Measurements from ENCODE around the gene TEX54. TPM values are rescaled to one million over a fixed set of nuclear protein-coding genes. Genes with fewer than 3 reads are reported as not detected.

TEX54 gene
- total and polyA plus RNA-seq, 8 donors: not detected

GRCh38 chr11:62796281-62796680 is 36.4 kb downstream of the TEX54 start:
- Histone ChIP-seq H3K9me3 (no peaks in the 10 kb centered on the region), H3K4me1 (peaks cover 9 to 18% (median 15%) of the 10 kb centered on the region in 4 donors), H3K27ac (peak overlapping the region in 1 of 5 donors; percentile 2), H3K4me3 (no peak overlapping the region), H3K27me3 (no peaks in the 10 kb centered on the region), H3K36me3 (peaks cover 75 to 92% (median 92%) of the 10 kb centered on the region in 4 donors)
- TF ChIP-seq EP300 (IDR thresholded peaks at IDR 0.05): no peak
- no peak for TF ChIP-seq POLR2AphosphoS5 (IDR thresholded peaks at IDR 0.05)
- TF ChIP-seq POLR2A (IDR thresholded peaks at IDR 0.05): no peak
- TF ChIP-seq CTCF (IDR thresholded peaks at IDR 0.05): no peak
- intact Hi-C loops (cut with DNase I; ENCODE audit: low total_unique reads): loop anchor here (10.0 kb wide), 1 partner anchor 59 kb away; no protein-coding TSS in a partner anchor
- 89 to 95% (median 91%) methylated on average over 7 of the region's 7 CpGs for WGBS, 5 donors
- DNase-seq: no peak

- 86 to 91% (median 89%) methylated on average over 8 of the region's 8 CpGs for WGBS, 5 donors
- Histone ChIP-seq H3K9me3 (no peaks in the 10 kb centered on the region), H3K27ac (peak overlapping the region in 1 of 5 donors; percentile 88), H3K4me3 (no peak overlapping the region), H3K4me1 (peaks cover 24 to 38% (median 35%) of the 10 kb centered on the region in 4 donors), H3K27me3 (no peaks in the 10 kb centered on the region), H3K36me3 (peaks cover 59 to 88% (median 85%) of the 10 kb centered on the region in 4 donors)
- TF ChIP-seq POLR2A (IDR thresholded peaks at IDR 0.05) (no peak), POLR2AphosphoS5 (IDR thresholded peaks at IDR 0.05) (no peak), CTCF (IDR thresholded peaks at IDR 0.05) (no peak), EP300 (IDR thresholded peaks at IDR 0.05) (no peak)
- intact Hi-C loops (cut with DNase I; ENCODE audit: low total_unique reads): loop anchor here (10.0 kb wide), 1 partner anchor 61 kb away; no protein-coding TSS in a partner anchor
- DNase-seq: no peak
Observed at GRCh38 chr11:62794201-62794775, 38.4 kb downstream of the TEX54 start.

GRCh38 chr11:62792202-62792575 is 40.5 kb downstream of the TEX54 start:
- Histone ChIP-seq H3K4me3 (peak overlapping the region; percentile 75 to 97 (median 87)), H3K36me3 (peaks cover 42 to 73% (median 70%) of the 10 kb centered on the region in 4 donors), H3K9me3 (no peaks in the 10 kb centered on the region), H3K27me3 (no peaks in the 10 kb centered on the region), H3K27ac (peak overlapping the region; percentile 79 to 93 (median 88)), H3K4me1 (peaks cover 37 to 55% (median 53%) of the 10 kb centered on the region in 4 donors)
- DNase-seq: no peak
- intact Hi-C loops (cut with DNase I; ENCODE audit: low total_unique reads): loop anchor here (10.0 kb wide), 1 partner anchor 63 kb away; no protein-coding TSS in a partner anchor
- TF ChIP-seq POLR2AphosphoS5 (IDR thresholded peaks at IDR 0.05) (no peak), EP300 (IDR thresholded peaks at IDR 0.05) (no peak), CTCF (IDR thresholded peaks at IDR 0.05) (peak in 2 of 7 experiments; percentile 0)
- 22 to 25% (median 24%) methylated on average over 11 of the region's 11 CpGs for WGBS, 5 donors

GRCh38 chr11:62791501-62792201 is 41.0 kb downstream of the TEX54 start, which contains the start of gene TMEM223:
Gene TMEM223 (minus strand): TSS chr11:62792006. CDS start chr11:62791994, 12 bp downstream.
- H3K27ac ChIP-seq: peak within 1 kb of the TSS; percentile 87 to 93 (median 89)
- intact Hi-C loops (cut with DNase I; ENCODE audit: low total_unique reads): loop anchor here (10.0 kb wide), 1 partner anchor 63 kb away; no protein-coding TSS in a partner anchor
- WGBS, 5 donors: 0 to 1% (median 0%) methylated on average over 11 to 58 of the region's 58 CpGs
- peaks cover 37 to 68% (median 64%) of the 10 kb centered on the region in 4 donors for H3K36me3 ChIP-seq
- no peaks in the 10 kb centered on the region for H3K9me3 ChIP-seq
- H3K4me3 ChIP-seq: peak within 1 kb of the TSS; percentile 75 to 97 (median 87)
- H3K27me3 ChIP-seq: no peaks in the 10 kb centered on the region
- DNase-seq: peak; percentile 90 to 97
- TF ChIP-seq EP300 (IDR thresholded peaks at IDR 0.05) (no peak), CTCF (IDR thresholded peaks at IDR 0.05) (peak in 4 of 7 experiments; percentile 13 to 39 (median 20)), POLR2AphosphoS5 (IDR thresholded peaks at IDR 0.05) (peak; percentile 26 to 97 (median 80)), POLR2A (IDR thresholded peaks at IDR 0.05) (peak in 1 of 4 donors; percentile 29)
- H3K4me1 ChIP-seq: peaks cover 37 to 55% (median 53%) of the 10 kb centered on the region in 4 donors

All from stomach (tissue), 9 donors.